ENCODE measurements around the gene CAMK2N1.

The CAMK2N1 gene

DNA sequence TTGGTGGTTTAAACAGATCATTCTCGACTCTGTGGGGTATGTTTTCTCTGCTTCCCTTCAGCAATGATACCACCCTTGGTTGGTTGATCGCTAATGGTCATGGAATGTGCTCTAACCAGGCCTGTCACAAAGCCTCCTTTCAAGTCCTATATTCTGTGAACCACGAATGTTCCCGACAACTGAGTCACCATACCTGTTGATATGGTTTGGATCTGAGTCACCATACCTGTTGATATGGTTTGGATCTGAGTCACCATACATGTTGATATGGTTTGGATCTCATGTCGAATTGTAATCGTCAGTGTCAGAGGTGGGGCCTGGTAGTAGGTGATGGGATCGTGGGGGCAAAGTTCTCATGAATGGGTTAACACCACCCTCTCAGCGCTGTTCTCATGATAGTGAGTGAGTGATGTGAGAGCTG, 10.2 kb upstream of the CAMK2N1 start:
- peak; percentile 70 for DNase-seq

DNA sequence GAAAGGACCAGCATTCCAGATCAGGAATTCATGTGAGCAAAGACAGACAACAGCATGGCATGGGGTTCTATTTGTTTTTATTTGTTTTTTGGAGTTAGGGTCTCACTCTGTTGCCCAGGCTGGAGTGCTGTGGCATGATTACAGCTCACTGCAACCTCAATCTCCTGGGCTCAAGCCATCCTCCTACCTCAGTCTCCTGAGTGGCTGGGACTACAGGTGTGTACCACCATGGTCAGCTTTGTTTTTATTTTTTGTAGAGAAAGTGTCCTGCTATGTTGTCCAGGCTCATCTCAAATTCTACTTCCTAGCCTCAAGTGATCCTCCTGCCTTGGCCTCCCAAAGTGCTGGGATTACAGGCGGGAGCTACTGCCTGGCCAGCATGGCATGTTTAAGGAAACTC, 9.7 kb upstream of the CAMK2N1 start:
- DNase-seq = no peak

DNA sequence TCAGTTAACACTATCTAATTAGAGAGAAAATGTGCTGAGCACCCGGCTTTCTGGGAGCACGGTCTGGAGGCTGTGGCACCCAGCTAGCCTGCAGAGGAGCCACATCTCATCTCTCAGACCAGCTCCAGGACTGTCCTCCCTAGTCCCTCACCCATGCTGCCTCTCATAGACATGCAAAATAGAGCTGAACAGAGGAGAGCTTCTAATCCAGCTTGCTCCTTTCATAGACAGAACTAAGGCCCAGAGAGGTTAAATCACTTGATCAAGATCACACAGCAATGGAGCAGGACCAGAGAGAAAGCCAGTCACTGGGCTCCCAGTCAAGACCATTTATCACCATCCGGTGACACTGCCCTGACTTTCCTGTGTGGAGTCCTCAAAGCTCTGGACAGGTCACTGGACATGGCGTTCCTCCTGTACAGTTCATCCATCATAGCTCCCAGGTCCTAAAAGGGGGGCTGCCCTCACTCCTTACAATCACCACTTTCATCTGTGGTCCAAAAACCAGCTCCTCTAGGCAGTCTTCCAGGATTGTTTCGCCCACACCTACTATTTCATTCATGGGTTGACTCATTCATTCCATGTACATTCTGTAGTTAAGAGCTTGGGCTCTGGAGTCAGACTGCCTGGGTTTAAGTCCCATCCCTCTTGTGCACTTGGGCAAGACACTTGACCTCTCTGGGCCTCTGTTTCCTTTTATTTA, 8.8 kb upstream of the CAMK2N1 start:
- peak; percentile 87 for DNase-seq

DNA sequence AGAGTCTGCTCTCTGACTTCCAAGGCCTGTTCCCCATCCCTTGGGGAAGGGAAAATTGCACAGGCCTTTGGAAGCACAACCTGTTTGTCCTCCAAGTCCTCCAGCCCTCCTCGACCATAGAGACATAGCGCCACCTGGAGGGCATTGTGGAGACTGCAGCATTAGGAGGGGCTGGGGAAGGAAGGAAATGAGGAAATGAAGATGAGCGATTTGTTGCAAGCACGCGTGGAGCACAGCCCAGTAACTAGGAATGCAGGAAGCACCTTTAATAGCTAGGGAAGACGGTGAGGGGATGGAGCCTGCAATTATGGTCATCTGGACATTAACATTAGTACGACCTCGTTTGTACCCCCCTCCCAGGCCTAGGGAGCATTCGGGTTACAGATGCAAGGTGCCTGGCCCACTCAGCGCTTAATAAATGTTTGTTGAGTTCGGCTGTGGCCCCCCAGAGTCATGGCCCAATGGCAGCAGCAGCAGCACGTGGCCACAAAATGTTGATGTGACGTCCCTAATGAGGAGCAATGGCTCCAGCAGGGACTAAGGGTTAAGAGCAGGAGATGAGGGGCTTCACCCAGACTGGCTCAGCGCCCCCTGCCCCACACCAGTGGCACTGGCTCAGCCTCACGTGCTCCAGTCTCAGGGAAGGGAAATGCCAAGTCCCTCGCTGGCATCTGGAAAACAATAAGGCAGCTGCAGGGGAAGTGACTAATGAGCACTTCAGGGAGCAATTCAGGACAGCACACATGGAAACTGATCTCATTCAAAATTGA, 8.0 kb upstream of the CAMK2N1 start:
- DNase-seq = peak; percentile 75

DNA sequence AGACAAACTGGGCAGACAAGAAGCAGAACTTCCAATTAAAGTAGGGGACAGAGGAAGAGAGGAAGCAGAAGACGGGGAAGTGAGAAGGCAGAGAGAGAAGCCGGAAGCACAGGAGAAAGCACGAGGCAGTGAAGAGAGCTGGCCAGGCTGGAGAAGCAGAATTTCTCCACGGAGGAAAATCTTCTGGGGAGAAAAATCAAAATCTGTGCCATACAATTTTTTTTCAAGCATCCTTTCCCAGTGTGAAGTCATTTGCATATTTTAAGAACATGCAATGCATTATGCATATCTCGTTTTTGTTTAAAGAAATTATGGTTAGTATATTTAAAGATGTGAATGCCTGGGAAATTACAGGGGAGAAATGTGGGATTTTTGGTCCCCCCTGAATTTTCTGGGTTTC, 7.3 kb upstream of the CAMK2N1 start:
- no peak for DNase-seq

DNA sequence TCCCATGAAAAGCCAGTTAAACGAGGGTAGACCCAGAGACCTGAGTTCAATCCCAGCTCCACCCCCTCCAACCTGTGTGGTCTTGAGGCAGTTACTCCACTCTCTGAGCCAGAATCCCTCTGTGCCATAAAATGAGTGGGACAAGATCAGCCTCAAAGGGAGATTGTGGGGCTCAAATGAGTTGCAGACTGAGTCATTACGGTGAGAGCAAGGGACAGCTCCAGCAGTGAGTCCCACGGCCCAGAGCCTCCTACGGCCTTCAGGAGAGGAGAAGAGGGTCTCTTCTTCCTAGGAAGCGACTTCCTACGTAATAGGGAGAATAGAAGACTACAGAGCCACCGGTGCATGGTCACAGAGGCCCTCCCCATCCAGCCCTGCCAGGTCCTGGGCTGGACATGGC, 6.7 kb upstream of the CAMK2N1 start:
- DNase-seq = no peak

DNA sequence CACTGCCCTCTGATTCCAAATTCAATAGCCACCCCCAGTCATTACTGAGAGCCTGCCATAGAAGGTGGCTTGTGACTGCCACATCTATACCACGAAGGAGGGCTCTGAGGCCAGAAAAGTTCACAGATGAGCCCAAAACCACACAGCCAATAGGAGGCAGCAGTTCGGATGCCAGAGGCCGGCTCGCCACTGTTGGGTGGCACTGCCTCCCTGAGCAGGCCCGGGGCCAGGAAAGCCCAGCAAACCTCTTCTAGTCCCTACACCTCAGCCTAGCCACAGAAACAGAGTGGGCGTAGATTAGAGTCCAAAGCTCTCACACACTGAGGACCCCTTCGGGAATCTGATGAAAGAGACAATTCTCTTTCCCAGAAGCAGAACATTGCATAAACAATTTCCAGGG, 5.9 kb upstream of the CAMK2N1 start:
- no peak for DNase-seq

DNA sequence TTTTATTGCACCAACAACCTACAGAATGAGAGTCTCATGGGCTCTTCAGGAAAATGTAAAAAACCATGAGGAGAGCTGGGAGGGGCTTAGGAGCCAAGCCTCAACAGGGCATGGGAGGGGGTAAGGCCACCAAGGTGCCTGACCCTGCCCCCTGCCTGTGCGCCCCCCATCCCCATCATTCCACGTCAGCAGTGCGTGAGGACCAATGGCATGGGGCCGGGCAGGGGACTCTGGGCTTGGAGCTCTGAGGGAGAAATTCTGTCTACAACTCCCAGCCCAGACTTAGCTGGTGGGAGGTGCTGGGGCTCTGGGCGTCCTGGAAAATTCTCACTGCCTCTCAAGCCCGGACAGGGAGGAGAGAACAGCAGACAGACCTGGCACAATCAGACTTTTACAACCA, 5.2 kb upstream of the CAMK2N1 start:
- no peak for DNase-seq

DNA sequence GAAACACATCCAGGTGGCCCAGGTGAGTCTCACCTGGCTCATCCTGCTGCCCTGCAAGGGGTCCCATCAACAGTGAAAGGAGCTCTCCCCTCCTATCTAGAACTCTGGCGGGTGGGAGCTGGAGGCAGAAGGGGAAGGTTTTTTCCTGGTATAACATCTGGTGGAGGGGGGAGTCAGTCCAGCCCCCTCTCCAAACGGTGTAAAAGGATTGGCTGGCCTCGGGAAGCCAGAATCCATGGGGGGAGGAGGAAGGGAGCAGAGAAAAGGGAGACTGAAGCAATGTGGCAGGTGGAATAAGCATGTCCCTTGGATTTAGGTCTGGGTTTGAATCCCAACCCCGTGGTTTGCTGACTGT, 1.2 kb upstream of the CAMK2N1 start:
- no peak for DNase-seq

DNA sequence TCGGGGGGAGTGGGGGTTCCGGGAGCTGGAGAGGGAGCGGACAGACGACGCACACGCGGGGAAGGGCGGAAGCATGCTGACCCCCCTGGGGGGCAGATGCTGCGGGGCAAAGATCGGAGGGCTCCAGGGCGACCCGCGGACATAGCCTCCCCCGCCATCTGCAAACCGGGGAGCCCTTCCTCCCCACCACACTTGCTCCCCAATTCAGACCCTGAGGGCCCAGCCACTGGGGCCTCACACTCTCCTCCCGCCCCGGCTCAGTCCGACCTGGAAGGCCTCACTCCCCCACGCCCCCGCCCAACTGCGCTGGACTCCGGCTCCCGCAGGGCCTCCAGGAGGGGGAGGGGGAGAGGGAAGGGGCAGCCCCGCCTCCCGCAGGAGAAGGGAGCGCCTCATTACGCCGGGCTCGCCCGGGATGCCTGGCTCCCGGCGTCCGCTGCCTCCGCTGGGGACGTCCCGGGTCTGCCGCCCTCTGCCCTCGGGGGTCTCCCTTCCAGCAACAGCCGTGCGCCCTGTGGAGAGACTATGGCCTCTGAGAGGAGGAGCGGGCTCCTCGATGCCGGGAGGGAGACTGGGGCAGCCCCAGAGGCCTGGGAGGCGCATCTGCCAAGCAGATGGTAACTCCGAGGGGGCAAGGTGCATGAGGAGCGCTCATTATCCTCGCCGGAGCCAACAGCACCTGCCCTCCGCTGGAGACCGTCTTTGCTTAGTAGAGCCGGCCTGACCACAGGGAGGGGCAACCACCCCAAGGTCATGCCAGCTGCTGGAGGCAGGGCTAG, 636 bp upstream of the CAMK2N1 start:
- peak; percentile 56 for DNase-seq

DNA sequence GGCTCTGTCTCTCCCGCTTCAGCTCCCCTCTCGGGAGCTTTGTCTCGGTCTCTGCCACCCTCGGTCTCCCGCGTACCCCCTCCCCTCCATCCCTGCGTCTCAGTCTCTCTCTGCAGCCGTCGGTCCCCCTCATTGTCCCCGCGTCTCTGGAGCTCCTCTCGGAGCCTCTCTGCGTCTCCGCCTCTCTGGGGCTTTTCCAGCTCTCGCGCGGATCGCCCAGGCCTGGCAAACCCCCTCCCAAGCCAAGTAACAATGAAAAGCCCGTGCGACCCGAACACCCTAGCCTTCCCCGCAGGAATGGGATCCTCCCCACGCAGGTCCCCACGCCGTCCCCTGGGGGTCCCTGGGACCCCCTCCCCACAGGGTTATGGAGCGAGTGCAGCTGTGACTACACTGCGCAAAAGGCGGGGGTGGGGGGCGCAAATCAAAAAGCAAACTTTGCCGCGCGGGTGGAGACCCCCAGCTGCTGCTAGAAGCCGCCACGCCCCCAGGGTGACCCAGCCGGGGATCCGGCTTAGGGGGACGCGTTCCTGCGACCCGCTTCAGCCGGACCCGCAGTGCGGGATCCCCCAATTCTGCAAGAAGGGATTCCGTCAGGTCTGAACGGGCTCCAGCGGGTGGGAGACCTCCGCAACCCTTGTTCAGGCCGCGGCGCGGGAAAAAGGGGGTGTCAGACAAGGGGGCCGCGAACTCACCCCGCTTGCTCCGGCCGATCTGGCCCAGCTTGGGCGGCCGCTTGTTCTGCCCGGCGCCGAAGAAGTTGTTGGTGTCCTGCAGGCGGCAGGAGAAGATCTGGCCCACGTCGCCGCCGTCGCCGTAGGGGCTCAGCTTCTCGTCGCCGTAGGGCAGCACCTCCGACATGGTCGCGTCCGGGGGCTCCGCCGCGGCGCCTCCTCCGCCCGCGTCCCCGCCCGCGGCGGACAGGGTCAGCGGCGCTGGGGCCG, 1.2 kb downstream of the CAMK2N1 start:
- no peak for DNase-seq

DNA sequence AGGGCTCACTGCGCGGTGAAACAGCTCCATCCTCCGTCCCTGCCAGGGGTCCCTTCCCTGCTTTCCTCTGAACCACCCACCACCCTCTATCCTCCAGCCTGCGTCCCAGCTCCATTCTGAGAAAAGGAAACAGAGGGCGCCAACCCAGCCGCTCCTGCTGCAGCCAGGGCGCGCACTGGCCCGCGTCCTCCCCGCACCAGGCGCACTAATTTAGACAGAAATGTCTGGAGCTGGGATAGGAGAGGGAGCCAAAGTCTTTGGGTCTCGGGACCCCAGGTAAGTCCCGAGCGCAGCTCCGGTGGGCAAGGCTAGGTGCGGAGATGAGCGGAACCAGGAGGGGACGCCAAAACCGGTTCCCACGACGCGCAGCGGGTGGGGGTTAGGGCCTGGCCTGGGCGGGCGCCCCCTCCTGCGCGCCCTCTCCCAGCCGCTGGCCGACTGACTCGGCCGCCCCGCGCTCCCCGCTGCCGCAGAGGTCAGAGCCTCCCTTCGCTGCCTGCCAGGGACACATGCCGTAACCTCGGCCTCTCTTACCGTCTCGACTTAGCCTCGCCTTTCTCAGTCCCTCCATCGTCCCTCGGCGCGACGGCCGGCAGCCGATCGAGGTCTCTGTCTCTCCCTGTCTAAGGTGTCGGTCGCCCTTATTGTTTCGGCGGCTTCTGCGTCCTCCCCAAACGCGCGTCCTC, 2.0 kb downstream of the CAMK2N1 start:
- DNase-seq = no peak

DNA sequence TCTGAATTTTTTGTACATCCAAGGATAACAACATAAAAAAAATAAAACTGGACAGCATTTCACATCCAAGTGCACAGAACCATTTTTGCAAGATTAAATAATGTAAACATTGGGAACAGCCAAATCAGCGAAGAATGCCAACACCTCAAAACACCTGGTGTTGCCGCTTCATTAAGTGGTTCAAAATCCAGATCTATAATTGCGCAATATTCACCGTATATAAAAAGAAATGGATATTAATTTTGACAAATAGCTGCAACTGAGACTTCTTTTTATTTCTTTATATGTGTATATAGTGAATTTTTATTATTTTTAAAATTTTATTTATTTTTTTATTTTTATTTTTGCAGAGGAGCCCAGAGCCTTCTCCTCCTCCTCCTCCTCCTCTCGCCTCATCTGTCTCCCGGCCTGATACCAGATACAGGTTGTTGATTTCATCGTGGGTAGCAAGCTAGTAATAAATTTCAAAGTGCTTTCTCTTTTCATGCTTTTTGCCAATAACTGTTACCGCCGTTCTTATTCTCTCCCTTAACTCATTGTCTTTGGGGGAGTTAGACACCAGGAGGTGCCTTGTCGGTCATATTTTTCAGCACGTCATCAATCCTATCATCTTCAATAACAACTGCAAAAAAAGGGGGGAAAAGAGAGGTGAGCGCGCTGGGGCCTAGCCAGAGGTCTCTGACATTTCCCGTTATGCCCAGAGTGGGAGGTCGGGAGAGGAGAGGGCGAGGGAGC, 2.7 kb downstream of the CAMK2N1 start:
- no peak for DNase-seq

DNA sequence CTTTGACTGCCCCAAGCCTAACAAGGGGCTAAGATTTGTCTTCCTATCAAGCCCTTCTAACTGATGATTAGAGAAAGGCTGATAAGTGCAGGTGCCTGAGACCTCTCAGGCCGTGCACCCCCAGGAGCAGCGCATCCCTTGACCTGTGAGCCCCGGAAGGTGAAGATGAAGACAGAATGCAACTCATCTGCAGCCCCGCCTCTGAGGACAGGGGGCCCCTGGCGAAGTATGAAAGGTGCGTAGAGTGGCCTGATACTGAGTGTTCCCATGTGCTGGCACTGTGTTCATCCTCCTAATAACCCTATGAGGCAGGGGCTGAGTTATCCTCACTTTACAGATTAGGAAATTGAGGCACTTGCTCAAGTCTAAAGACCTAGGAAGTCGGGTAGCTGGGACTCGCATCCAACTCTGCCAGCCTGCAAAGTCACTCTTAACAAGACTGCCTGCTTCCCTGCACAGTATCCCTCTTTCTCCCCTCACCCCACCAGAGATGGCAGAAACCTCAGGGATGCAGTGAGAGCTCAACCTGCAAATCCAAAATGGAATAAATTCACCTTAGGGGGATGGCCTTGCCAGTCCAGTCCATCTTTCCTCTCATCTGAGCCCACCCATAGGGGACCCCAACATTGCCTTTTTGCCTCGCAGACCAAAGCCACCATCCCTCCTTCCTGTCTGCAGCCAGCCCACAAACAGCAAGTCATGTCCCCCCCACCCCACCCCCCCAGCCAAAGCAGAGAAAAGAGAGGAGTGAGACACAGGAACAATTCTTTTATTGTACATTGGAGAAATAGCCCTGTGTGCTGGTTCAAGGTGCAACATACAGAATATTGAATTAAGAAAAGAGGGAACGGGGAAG, 4.1 kb downstream of the CAMK2N1 start:
- no peak for DNase-seq

DNA sequence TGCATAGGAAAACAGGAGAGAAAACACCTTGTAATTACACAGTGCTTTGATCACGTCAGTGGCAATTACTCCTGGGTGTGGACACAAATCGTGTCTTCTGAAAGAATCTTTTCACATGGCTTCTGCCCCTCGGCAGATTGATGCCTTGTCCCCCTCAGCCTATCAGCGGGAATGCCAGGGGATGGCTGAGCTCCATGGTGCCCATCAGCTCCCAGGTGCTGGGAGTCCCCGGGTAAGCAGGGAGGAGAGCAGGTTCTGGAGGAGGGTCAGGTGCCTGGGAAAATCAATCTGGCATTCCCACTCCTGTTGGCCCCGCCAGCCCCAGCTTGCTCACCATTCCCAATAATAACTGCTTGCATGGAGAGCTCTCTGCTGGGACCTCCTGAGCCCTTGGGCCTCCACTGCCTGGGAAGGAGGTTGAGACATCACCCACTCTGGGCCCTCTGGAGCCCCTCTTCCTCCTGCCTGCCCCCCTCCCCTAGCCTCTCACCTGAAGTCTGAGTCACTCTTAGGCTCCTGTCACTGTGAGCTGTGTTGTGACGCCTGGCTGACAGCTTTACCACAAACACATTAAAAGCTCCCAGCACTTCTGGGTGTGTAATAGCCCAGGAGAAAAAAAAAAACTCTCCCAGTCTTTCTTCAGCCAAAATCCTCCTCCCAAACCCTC, 4.9 kb downstream of the CAMK2N1 start:
- DNase-seq = no peak

DNA sequence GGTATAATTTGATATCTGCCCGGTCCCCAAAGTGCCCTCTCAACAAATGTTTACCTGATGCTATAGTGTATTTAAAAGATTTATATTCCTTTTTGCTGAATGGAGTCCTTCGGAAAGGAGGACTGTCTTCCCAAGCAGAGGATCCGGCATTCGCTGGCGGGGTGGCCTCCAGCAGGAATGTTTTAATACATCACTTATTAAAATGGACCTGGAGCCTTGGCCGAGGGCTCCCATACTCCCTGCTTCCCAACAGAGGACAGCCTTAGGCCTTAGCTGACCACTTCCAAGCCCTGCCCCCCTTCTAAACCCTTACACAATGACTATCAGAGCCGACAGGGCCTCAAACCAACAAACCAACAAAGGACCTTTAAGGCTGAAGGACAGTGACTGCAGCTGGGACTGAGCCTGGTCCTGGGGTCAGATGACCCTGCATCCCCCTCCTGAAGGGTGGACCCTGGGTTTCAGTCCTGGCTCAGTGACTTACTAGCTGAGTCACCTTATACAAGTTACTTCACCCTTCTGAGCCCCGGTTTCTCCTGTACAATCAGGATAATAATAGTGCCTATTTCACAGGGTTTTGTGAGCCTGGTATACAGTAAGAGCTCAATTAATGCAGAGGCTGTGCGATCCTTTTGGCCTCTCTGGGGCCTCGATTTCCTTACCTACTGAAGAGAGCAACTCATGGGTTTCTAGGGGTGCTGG, 5.6 kb downstream of the CAMK2N1 start:
- no peak for DNase-seq

DNA sequence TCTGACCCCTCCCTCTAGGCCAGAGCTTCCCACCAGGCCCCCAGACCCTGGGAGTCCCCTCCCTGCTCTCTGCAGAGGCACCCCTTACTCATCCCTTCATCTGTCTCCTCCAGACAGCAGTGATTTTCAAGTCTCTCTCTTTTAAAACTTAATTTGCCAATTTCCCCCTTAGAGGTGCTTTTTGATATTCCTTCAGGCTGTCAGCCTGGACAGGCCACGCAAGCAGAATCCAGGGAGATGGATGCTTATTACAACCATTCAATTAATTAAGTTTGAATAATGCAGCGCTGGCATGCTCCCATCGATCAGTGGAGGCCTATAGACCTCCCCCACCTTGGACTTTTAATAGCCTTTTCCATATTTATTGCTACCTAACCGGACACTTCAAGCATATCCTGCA, 6.2 kb downstream of the CAMK2N1 start:
- no peak for DNase-seq

DNA sequence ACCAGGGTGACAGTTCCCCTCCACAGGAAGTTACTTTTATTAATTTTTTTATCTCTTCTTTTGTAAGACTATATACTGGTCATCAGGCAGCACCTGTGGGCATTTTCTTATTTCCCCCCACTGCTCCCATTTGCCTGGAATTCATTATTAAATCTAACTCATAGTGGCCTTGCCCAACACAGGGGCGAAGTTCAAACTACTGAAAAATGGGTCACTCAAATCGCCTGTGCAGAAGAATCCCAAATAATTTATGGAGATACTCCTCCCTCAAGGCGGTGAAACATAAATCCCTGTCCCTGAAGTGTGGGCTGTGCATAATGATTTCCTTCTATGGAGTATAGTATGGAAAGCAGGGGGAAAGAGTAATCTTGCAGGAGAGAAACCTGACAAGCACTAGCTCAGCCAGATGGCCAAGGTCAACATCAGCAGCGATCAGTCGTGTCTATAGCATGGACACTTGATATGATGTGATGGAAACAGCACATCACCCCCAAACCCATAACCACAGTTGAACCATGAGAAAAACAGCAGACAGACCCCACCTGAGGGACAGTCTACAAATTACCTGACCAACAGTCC, 7.9 kb downstream of the CAMK2N1 start:
- no peak for DNase-seq

All from NCI-H226 (cell line).